HG03432 (cell line): Measurements from ENCODE around the gene LIPT2.
"Not testable (repeated sequence)": the region's sequence is repeated elsewhere in the genome, so short reads cannot be mapped to it uniquely, and the experiment has no call there.

Experiments used
- ATAC-seq: cut with Tn5 transposase; IDR thresholded peaks from one replicate; pipeline ENCODE4 v1.9.1; 2021; ENCODE audit warnings: mild to moderate bottlenecking, moderate library complexity; ENCODE audit not compliant: unreplicated experiment

LIPT2 gene

DNA sequence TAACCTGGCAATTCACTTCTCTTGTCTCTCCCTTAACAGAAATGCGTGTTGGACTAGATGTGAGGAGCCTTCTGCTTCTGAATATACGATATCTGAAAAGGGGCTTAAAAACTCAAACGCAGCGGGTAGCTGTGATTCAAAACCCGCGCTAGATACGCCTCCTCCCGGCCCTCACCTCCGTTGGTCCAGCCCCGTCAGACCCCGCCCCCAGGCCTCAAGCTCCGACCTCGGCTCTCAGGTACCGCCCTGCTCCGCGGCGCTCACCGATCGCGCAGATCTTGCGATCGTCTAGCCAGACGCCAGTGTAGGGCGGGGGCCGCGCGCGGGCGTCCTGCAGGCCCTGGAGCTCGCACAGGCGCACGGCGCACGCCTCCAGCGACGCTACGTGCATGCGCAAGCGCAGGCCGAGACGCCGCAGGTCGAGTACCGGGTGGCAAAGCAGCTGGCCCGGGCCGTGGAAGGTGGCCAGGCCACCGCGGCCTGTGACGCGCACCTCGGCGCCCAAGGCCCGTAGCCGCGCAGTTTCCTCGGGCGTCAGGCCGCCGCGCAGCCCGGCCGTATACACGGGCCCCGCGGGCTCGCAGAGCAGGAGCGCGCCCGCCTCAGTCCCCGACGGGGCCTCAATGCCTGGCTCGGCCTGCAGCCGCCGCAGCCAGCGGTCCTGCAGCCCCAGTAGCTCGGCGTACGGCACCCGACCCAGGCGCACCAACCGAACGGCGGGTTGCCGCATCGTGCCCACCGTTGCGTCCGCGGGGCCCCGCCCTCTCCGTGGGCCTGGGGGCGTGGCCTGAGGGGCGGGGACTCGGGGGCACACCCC lies at the start of gene LIPT2:
Gene LIPT2 (minus strand): TSS at position 751 of the 817 bp plus-strand sequence. CDS start 21 bp downstream, at position 730.
- ATAC-seq: peak; percentile 97

- ATAC-seq: no peak
Observed at GRCh38 chr11:74541466-74541865, 47.9 kb upstream of the LIPT2 start.

- ATAC-seq: no peak
Observed at GRCh38 chr11:74540270-74540669, 46.7 kb upstream of the LIPT2 start.

DNA sequence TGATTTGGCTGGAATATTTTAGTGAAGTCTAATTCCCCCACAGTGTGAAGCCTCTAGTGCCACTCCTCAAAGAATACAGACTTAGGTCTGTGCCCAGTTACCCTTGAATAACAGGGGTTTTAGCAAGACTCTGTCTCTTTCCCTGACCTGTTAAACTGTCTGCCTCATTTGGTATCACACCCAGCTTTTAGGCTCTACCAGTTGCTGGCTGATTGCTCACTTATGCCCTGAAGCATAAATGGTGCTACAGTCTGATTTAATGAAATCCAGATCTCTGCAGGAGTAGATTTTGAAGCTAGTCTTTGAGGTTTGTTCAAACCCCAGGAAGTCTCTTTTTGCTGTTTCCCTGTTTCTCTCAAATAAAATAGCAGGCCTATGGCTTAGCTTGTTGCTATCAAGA lies 45.2 kb upstream of the LIPT2 start:
- no peak for ATAC-seq

DNA sequence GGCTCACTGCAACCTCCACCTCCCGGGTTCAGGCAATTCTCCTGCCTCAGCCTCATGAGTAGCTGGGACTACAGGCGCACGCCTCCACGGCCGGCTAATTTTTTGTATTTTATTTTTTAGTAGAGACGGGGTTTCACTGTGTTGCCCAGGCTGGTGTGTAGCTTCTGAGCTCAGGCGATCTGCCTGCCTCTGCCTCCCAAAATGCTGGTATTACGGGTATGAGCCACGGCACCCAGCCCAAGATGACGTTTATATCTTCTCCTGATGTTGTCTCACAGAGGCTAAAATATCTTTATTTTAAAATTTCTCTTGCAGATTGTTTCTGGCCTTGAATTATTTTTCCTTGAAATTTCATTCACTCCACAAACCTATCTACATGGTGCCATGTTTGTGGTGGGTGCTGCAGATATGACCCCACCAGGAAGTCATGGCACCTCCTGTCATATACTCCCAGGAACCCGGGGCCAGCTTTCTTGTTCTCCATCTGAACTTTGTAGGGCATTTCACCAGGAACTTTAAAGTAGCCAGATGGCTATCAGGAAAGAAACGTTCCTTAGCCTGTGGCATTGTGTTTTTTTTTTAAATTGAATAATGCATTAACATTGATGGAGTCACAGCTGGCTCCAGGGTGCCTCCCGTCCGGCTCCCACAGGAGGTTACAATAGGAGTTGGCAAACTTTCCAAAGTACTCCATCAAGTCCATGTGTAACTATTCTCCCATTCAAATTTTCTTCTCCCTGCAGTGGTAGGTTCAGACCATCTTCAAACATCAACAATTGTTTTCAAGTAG lies 42.0 kb upstream of the LIPT2 start:
- no peak for ATAC-seq

DNA sequence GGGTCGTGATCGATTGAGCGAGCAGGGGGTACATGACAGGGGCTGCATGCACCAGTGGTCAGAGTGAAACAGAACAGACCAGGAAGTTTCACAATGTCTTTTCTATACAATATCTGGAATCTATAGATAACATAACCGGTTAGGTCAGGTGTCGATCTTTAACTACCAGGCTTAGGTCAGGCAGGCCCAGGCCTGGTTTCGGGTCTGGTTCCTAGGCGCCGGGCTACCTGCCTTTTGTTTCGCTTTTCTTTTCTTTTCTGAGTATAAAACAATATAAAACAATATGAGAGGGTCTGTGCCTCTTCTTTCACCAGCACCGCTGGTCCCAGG lies 41.4 kb upstream of the LIPT2 start:
- ATAC-seq: not testable (repeated sequence)

- no peak for ATAC-seq
Observed at GRCh38 chr11:74534216-74534945, 40.9 kb upstream of the LIPT2 start.

- ATAC-seq: no peak
Observed at GRCh38 chr11:74533421-74533820, 39.9 kb upstream of the LIPT2 start.

DNA sequence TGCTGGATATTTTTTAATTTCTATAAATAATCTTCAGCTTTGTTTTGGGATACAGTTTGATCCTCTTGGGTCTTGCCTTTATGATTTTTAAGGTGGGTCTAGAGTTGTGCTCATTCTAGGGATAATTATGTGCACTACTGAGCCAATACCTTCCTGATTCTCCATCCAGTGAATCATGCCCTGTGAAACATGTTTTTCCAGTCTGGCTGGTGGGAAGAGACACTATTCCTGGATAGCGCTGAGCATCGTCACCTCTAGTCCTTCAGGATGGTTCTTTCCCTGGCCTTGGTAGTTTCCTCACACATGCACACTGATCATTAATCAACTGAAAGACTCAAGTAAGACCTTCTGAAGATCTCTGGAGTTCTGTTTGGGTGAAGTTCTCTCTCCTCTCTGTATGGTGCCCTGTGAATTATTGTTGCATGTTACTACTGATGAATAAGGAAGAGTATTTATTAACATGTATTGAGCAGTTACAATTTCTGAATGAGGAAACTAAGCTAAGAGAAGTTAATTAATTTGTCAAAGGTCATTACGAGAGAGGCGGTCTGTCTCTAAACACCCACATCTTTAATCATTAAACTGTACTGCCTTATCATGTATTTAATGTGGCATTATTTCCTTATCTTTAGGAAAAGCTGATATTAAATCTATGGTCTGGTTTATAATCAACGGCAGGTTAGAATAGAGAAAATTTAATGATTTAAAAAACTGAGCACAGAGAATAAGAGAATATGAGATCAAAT lies 39.1 kb upstream of the LIPT2 start:
- no peak for ATAC-seq

DNA sequence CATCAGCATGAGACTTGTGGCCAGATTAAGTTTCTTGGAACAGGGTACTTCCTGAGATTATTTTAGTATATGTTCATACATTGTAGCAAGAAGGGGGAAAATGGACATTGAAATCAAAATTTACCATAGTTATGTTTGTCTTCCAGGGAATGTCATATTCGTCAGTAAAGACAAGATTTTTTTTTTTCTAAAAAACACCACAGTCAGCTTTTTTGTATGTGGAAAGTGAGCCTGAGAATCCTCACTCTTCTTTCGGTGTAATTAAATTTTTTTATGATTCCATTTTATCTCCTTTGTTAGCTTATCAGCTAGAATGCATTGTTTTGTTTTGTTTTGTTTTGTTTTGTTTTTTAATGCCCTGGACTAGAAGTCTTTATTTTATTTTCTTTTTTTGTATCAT lies 31.5 kb upstream of the LIPT2 start:
- no peak for ATAC-seq

DNA sequence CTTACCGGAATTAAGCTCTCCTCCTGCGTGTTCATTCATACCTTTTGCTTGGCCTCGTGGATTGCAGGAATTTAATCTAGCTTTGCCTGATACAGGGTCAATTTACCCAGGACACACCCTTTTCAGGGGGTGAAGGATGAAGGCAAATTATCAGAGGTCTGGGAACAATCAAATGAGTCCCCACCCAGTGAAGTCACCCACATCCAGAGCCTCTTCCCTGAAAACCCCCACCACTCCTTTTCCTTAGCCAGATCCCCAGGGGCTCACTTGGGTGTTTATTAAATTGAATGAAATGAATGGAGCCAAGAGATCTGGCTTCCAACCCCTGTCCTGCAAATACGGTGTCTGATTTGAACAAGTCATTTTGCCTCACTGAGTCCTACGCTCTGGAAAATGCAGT lies 31.0 kb upstream of the LIPT2 start:
- ATAC-seq: no peak

GRCh38 chr11:74522776-74523175 lies 29.3 kb upstream of the LIPT2 start:
- ATAC-seq: no peak

DNA sequence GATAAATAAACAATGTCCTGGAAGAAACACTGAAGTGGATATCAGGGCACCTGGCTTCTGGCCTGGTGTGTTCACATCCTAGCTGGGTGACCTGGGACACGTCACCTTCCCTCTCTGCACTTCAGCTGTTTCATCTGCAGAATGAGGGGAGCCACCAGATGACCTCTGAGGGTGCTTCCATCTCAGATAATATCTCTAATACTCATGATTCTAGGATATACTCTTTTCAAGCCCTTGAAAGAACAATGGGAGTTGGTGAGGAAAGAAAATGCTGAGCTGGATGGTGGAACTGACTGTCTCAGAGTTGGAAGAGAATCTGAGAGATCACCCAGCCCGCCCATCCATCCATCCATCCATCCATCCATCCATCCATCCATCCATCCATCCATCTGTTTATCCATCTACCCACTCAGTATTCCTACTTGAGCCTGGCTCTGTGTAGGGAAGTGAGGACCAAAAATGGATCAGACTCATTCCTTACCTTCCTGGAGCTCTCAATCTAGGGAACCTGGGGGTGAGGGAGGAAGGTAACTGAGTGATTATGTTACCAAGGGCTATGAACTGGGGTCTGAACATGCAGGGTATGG lies 28.2 kb upstream of the LIPT2 start:
- no peak for ATAC-seq

- no peak for ATAC-seq
Observed at GRCh38 chr11:74520927-74521665, 27.6 kb upstream of the LIPT2 start.

GRCh38 chr11:74520316-74520715 lies 26.8 kb upstream of the LIPT2 start:
- ATAC-seq: no peak

DNA sequence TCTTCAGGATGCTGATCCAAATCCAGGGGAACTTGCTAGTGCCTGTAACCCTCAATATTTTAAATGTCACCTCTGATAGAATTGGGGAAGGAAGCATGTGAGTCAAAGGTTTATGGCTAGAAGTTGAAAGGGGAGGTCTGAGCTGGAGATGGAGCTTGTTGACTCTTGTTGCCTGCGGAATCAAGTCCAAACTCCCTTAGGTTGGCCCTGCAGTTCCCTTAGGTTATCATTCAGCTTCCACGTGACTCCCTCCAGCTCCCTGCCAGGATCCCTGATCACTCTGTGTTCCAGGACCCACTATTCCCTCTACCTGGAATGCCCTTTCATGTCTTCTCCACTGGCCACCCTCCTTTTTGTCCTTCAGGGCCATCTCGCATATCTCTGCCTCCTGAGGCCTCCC lies 26.2 kb upstream of the LIPT2 start:
- no peak for ATAC-seq

- ATAC-seq: not testable (repeated sequence)
Observed at GRCh38 chr11:74517592-74517991, 24.1 kb upstream of the LIPT2 start.

- no peak for ATAC-seq
Observed at GRCh38 chr11:74507582-74507981, 14.1 kb upstream of the LIPT2 start.

DNA sequence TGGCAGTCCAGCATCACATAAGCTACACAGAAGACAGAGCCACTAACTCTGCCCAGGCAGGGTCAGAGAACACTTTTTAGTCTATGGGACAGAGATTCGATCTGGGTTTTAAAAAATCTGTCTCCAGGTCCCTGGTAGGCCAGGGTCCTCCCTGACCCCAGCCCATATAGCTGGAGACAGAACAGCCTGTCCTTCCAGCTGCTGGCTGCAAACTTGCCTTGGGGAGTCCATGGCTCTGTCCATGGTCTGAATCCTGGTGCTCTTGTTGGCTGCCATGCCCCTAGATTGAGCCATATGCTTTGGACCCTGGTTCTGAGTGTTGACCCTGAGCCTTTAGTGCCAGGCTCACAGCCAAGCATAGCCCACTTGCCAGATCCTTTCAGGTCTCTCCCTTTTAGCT lies 13.3 kb upstream of the LIPT2 start:
- ATAC-seq: no peak

GRCh38 chr11:74505911-74506310 lies 12.4 kb upstream of the LIPT2 start:
- no peak for ATAC-seq
